IPS DF 6.9 (cell line): ENCODE data around the gene ECPAS.

Experiments
- DNase-seq: peaks from one replicate; pipeline ENCODE4 v3.0.0-alpha.2; 2013; ENCODE audit warnings: low read depth, low spot score
- H3K27ac ChIP-seq: one replicate; pipeline ENCODE4 v1.5.1; 2013; ENCODE audit warnings: low read length, control low read depth
- H3K27me3 ChIP-seq: 2 replicates; pipeline ENCODE4 v1.6.1; 2013; ENCODE audit warnings: mild to moderate bottlenecking, low read length; ENCODE audit not compliant: control insufficient read depth, insufficient read depth
- H3K36me3 ChIP-seq: 2 replicates; pipeline ENCODE4 v1.6.1; 2013; ENCODE audit warnings: low read length; ENCODE audit not compliant: control insufficient read depth, insufficient read depth
- H3K4me1 ChIP-seq: 2 replicates; pipeline ENCODE4 v1.6.1; 2013; ENCODE audit warnings: low read length; ENCODE audit not compliant: control insufficient read depth, insufficient read depth
- H3K4me3 ChIP-seq: 2 replicates; pipeline ENCODE4 v1.5.1; 2013; ENCODE audit warnings: mild to moderate bottlenecking, low read length
- H3K9me3 ChIP-seq: 2 replicates; pipeline ENCODE4 v1.6.1; 2013; ENCODE audit warnings: low read length, inconsistent platforms; ENCODE audit not compliant: control insufficient read depth, insufficient read depth
- WGBS: extraction: QIAGEN DNeasy Blood & Tissue Kit; methylation state at CpG from one replicate; pipeline ENCODE4 v1.1.7; 2013; ENCODE audit warnings: mixed read lengths, missing lambda C conversion rate; ENCODE audit not compliant: insufficient read length, insufficient coverage; 5-methylcytosine and 5-hydroxymethylcytosine counted together

Gene ECPAS

GRCh38 chr9:111389406-111389805 is 94.8 kb downstream of the ECPAS start:
- peaks cover 16% of the 10 kb centered on the region; the same call in 1 of the 2 replicates for H3K36me3 ChIP-seq
- H3K9me3 ChIP-seq: no peaks in the 10 kb centered on the region

GRCh38 chr9:111386386-111386785 is 97.8 kb downstream of the ECPAS start:
- Histone ChIP-seq H3K36me3 (peaks cover 13% of the 10 kb centered on the region; the same call in 1 of the 2 replicates), H3K27ac (no peak overlapping the region), H3K4me1 (no peaks in the 10 kb centered on the region), H3K27me3 (no peaks in the 10 kb centered on the region), H3K4me3 (no peak overlapping the region), H3K9me3 (no peaks in the 10 kb centered on the region)
- WGBS: no CpG with 5 or more reads among the region's 3 CpGs
- no peak for DNase-seq

More at GRCh38 chr9:111389406-111389805, 94.8 kb downstream of the ECPAS start:
- Histone ChIP-seq H3K4me3 (no peak overlapping the region), H3K27ac (no peak overlapping the region), H3K27me3 (no peaks in the 10 kb centered on the region), H3K4me1 (no peaks in the 10 kb centered on the region)
- no CpG with 5 or more reads among the region's 4 CpGs for WGBS
- no peak for DNase-seq

- WGBS: no CpG with 5 or more reads among the region's 1 CpG
- Histone ChIP-seq H3K27ac (no peak overlapping the region), H3K4me1 (no peaks in the 10 kb centered on the region), H3K9me3 (no peaks in the 10 kb centered on the region), H3K4me3 (no peak overlapping the region), H3K27me3 (no peaks in the 10 kb centered on the region), H3K36me3 (peaks cover 3% of the 10 kb centered on the region; the same call in 1 of the 2 replicates)
- DNase-seq: no peak
These were observed 103.2 kb downstream of the ECPAS start for GRCh38 chr9:111381006-111381405.

GRCh38 chr9:111375817-111376564 is 108.2 kb downstream of the ECPAS start:
- no CpG with 5 or more reads among the region's 3 CpGs for WGBS
- H3K4me3 ChIP-seq: no peak overlapping the region
- no peak for DNase-seq
- H3K27ac ChIP-seq: no peak overlapping the region
- no peaks in the 10 kb centered on the region for H3K27me3 ChIP-seq
- H3K36me3 ChIP-seq: peaks cover 14% of the 10 kb centered on the region; the same call in 1 of the 2 replicates
- H3K4me1 ChIP-seq: no peaks in the 10 kb centered on the region
- no peaks in the 10 kb centered on the region for H3K9me3 ChIP-seq

- whole genome bisulfite sequencing: no CpG with 5 or more reads among the region's 2 CpGs
- H3K36me3 ChIP-seq: peaks cover 15% of the 10 kb centered on the region; the same call in 1 of the 2 replicates
- no peak overlapping the region for H3K4me3 ChIP-seq
These were observed 109.1 kb downstream of the ECPAS start for GRCh38 chr9:111375062-111375461.

GRCh38 chr9:111372297-111372696 is 111.9 kb downstream of the ECPAS start:
- no CpG with 5 or more reads among the region's 6 CpGs for WGBS
- Histone ChIP-seq H3K9me3 (no peaks in the 10 kb centered on the region), H3K36me3 (peaks cover 17% of the 10 kb centered on the region; the same call in 1 of the 2 replicates), H3K27me3 (no peaks in the 10 kb centered on the region), H3K4me3 (no peak overlapping the region), H3K4me1 (no peaks in the 10 kb centered on the region), H3K27ac (no peak overlapping the region)
- no peak for DNase-seq

More at GRCh38 chr9:111375062-111375461, 109.1 kb downstream of the ECPAS start:
- Histone ChIP-seq H3K27ac (no peak overlapping the region), H3K4me1 (no peaks in the 10 kb centered on the region), H3K27me3 (no peaks in the 10 kb centered on the region), H3K9me3 (no peaks in the 10 kb centered on the region)
- DNase-seq: no peak

GRCh38 chr9:111366978-111367377 is 117.2 kb downstream of the ECPAS start:
- Histone ChIP-seq H3K27ac (no peak overlapping the region), H3K9me3 (no peaks in the 10 kb centered on the region), H3K36me3 (peaks cover 14% of the 10 kb centered on the region; the same call in 1 of the 2 replicates), H3K4me3 (no peak overlapping the region), H3K27me3 (no peaks in the 10 kb centered on the region), H3K4me1 (no peaks in the 10 kb centered on the region)
- no CpG with 5 or more reads among the region's 1 CpG for WGBS
- no peak for DNase-seq

GRCh38 chr9:111362526-111362925 is 121.7 kb downstream of the ECPAS start:
- WGBS: no CpG with 5 or more reads among the region's 5 CpGs
- H3K36me3 ChIP-seq: peaks cover 4% of the 10 kb centered on the region; the same call in 1 of the 2 replicates
- H3K27me3 ChIP-seq: no peaks in the 10 kb centered on the region
- no peaks in the 10 kb centered on the region for H3K4me1 ChIP-seq
- no peak overlapping the region for H3K27ac ChIP-seq
- DNase-seq: no peak
- H3K9me3 ChIP-seq: no peaks in the 10 kb centered on the region
- no peak overlapping the region for H3K4me3 ChIP-seq

- no CpG with 5 or more reads among the region's 2 CpGs for WGBS
- no peaks in the 10 kb centered on the region for H3K9me3 ChIP-seq
- peaks cover 4% of the 10 kb centered on the region; the same call in 1 of the 2 replicates for H3K36me3 ChIP-seq
- no peak for DNase-seq
- no peak overlapping the region for H3K27ac ChIP-seq
- no peaks in the 10 kb centered on the region for H3K27me3 ChIP-seq
- H3K4me3 ChIP-seq: no peak overlapping the region
- no peaks in the 10 kb centered on the region; the same call in 1 of the 2 replicates for H3K4me1 ChIP-seq
These were observed 123.3 kb downstream of the ECPAS start for GRCh38 chr9:111360881-111361280.

- Histone ChIP-seq H3K9me3 (no peaks in the 10 kb centered on the region), H3K4me3 (no peak overlapping the region), H3K27ac (no peak overlapping the region), H3K4me1 (no peaks in the 10 kb centered on the region; the same call in 1 of the 2 replicates), H3K36me3 (no peaks in the 10 kb centered on the region; the same call in 1 of the 2 replicates), H3K27me3 (no peaks in the 10 kb centered on the region)
- no CpG with 5 or more reads among the region's 11 CpGs for WGBS
- no peak for DNase-seq
These were observed 127.5 kb downstream of the ECPAS start for GRCh38 chr9:111356481-111357244.
